ENCODE measurements around the gene TRMT61A. TPM values are rescaled to one million over a fixed set of nuclear protein-coding genes. Genes with fewer than 3 reads are reported as not detected.
A peak's percentile ranks its signal among the peaks of the same experiment; 100 is the strongest.

TRMT61A gene
- polyA plus RNA-seq, 1 donor, result 8.5 TPM

DNA sequence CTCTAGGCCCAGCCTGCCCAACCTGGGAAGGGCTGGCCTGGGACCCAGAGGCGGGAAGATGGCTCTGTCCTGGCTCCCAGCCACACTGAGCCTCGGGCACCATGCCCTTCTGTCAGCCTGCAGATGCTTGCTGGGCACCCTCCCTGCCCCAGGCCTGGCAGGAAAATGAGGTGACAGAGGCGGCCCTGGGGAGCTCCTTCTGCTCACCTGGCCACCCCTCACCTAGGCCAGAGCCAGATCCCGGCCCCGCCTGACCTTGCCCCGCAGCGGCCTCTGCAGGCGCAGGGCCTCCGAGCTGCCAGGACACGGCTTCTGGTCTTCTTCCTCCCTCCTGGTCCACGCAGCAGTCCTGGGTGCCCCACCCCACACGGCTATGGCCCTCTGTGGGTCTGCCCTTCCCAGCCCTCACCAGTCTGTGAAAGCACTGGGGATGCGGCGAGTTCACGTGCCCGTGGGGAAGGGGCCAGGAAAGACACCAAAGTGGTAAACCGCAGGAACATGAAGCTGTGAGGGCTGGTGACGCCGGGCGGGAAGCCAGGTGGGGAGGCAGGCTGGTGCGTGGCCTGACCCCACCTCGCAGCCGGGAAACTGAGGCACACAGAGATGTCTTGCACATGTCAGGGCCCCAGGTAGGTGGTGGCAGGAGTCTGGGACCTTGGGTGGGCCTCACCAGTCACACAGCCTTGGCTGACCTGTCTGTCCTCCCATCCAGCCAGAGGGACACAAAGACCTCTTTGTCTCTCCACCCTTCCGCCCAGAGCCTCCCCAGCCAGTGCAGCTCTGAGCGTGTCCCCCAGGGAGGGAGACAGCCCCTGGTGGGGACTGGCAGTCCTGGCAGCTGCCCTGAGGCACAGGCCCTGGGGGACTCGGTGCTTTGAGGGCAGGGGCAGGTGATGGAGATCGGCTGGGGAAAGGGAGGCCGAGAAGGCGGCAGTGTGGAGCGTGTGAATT lies 20.6 kb downstream of the TRMT61A start:
- WGBS (ENCODE audit: insufficient coverage, low lambda C conversion rate), result 100% methylated on average over 2 of the region's 30 CpGs
- Histone ChIP-seq H3K36me3 (ENCODE audit: control insufficient read depth, insufficient read depth, low read length) (peaks cover under 1% of the 10 kb centered on the region), H3K4me3 (ENCODE audit: low read length) (no peak overlapping the region), H3K27ac (ENCODE audit: low read length) (no peak overlapping the region), H3K4me1 (ENCODE audit: control insufficient read depth, insufficient read depth, low read length) (peaks cover 13% of the 10 kb centered on the region), H3K27me3 (ENCODE audit: control insufficient read depth, insufficient read depth, low read length) (no peaks in the 10 kb centered on the region), H3K9me3 (ENCODE audit: control insufficient read depth, low read depth, low read length) (no peaks in the 10 kb centered on the region)
- no peak for DNase-seq

DNA sequence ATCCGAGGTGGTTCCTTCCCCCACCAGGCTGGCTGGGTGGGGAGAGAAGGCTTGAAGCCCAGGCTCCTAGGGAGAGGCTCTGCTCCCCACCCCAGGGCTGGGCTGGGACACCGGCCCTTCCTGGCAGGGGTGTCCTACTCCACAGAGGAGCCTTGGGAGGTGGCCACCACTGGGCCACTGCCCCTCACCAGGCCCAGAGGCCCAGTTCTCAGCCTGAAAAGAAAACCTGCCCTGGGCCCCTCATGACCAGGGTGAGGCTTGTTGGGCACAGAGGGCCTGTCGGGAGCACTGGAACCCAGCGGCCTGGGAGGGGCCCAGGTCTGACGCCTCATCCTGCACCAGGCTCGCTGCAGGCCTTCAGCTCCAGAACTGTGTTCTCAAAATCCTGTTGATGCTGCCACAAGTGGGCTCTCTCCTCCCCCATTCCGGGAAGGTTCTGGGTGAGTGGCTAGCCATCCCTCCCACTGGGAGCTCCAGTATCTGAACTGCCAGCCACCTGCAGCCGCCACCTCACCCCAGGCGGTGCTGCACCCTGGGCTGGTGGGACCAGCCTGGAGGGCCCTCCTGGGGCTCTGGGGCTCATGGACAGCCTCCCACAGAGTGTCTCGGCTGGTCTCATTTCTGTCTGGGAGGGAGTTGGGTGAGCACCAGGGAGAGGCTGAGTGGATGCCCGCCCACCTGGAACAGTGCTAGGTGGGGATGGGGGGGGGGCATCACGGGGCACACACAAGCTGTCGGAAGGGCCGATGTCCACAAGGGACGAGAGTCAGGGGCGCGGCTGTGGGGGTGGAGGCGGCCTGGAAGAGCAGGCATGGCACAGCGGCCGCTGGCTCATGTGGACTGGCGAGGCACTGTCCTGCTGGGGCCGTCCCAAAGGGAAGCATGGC lies 21.7 kb downstream of the TRMT61A start:
- Histone ChIP-seq H3K4me3 (ENCODE audit: low read length) (no peak overlapping the region), H3K9me3 (ENCODE audit: control insufficient read depth, low read depth, low read length) (no peaks in the 10 kb centered on the region), H3K27ac (ENCODE audit: low read length) (no peak overlapping the region), H3K4me1 (ENCODE audit: control insufficient read depth, insufficient read depth, low read length) (peaks cover 10% of the 10 kb centered on the region), H3K27me3 (ENCODE audit: control insufficient read depth, insufficient read depth, low read length) (no peaks in the 10 kb centered on the region), H3K36me3 (ENCODE audit: control insufficient read depth, insufficient read depth, low read length) (peaks cover 2% of the 10 kb centered on the region)
- WGBS (ENCODE audit: insufficient coverage, low lambda C conversion rate), result no CpG with 5 or more reads among the region's 22 CpGs
- no peak for DNase-seq

DNA sequence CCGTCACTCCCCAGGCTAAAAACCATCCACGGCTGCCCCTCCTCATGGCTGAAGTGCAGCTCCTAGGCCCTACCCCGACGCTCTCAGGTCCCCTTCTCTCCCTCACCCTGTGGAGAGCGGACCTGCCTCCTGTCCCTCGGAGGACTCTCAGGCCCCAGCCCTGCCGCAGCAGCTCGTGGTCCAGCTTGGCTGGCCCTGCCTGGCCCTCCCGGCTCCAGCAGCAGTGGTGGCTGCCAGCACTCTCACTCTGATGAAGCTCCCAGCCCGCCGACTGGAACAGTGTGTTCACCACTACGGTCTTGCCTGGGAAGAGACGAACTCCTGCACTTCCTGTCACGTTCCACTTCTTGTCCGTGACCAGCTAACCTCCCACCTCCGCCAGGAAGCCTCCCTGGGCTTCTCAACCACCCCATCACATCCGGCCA lies 22.4 kb downstream of the TRMT61A start:
- Histone ChIP-seq H3K36me3 (ENCODE audit: control insufficient read depth, insufficient read depth, low read length) (peaks cover 2% of the 10 kb centered on the region), H3K4me1 (ENCODE audit: control insufficient read depth, insufficient read depth, low read length) (peaks cover 10% of the 10 kb centered on the region), H3K4me3 (ENCODE audit: low read length) (no peak overlapping the region), H3K9me3 (ENCODE audit: control insufficient read depth, low read depth, low read length) (no peaks in the 10 kb centered on the region), H3K27ac (ENCODE audit: low read length) (peak overlapping the region; percentile 54), H3K27me3 (ENCODE audit: control insufficient read depth, insufficient read depth, low read length) (no peaks in the 10 kb centered on the region)
- DNase-seq, result no peak
- 93% methylated on average over 5 of the region's 17 CpGs for WGBS (ENCODE audit: insufficient coverage, low lambda C conversion rate)

DNA sequence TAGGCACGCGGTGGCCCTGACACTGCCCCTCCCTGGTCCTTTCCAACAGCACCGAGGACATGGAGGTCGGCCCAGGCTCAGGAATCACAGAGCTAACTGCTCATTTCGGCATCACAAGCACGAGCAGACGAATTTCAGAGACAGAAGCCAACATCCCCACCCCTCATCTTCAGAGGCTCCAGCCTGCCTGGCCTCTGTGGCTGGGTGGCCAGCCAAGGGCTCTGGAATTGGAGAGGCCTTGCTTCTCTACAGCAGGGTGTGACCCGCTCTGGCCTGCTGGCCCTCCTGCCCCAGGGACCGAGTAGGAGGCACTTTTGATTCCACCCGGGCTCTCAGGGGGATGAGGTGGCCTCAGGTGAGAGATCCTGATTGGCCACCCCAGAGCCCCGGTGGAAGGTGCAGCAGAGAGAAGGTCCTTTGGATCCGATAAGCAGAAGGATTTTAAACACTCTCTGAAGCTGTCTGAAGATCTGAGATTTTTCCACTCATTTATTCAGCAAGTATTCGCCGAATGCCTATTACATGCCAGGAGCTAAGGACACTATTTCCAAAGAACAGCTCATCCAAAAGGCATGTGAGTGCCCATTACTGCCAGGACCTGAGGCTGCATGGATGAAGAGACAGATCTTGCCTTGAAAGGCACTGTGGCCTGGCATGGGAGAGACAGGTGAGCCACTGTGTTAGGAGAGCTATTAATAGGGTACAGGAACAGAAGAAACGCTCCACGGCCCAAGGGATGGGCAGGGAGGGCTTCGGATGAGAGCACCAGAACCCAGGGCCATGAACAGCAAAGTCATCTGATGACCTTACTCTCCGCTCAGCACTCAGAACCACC lies 23.2 kb downstream of the TRMT61A start:
- no peak overlapping the region for H3K4me3 ChIP-seq (ENCODE audit: low read length)
- no CpG with 5 or more reads among the region's 18 CpGs for WGBS (ENCODE audit: insufficient coverage, low lambda C conversion rate)

DNA sequence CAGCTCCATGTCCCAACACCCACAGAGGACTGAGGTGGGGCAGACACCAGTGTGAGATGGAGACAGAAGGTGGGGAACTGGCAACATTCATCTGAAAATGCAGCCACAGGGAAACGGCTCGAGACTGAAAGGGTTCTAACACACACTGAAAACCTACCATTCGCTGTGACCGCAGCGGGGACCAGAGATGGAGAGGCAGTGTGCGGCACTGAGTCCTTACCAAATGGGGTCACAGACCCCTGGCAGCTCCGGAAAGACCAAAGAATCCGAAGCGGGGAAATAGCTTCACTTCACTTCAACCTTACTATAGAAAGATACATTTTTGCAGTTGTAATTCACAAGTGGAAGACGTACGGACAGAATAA lies 23.8 kb downstream of the TRMT61A start:
- Histone ChIP-seq H3K4me3 (ENCODE audit: low read length) (no peak overlapping the region), H3K27ac (ENCODE audit: low read length) (peak overlapping the region; percentile 16), H3K9me3 (ENCODE audit: control insufficient read depth, low read depth, low read length) (no peaks in the 10 kb centered on the region), H3K4me1 (ENCODE audit: control insufficient read depth, insufficient read depth, low read length) (peaks cover 10% of the 10 kb centered on the region), H3K36me3 (ENCODE audit: control insufficient read depth, insufficient read depth, low read length) (peaks cover 2% of the 10 kb centered on the region), H3K27me3 (ENCODE audit: control insufficient read depth, insufficient read depth, low read length) (no peaks in the 10 kb centered on the region)
- no peak for DNase-seq
- WGBS (ENCODE audit: insufficient coverage, low lambda C conversion rate), result 100% methylated on average over 1 of the region's 11 CpGs

More for the DNA sequence above, 23.2 kb downstream of the TRMT61A start:
- peak overlapping the region; percentile 54 for H3K27ac ChIP-seq (ENCODE audit: low read length)
- H3K4me1 ChIP-seq (ENCODE audit: control insufficient read depth, insufficient read depth, low read length), result peaks cover 10% of the 10 kb centered on the region
- peaks cover 2% of the 10 kb centered on the region for H3K36me3 ChIP-seq (ENCODE audit: control insufficient read depth, insufficient read depth, low read length)
- no peak for DNase-seq
- no peaks in the 10 kb centered on the region for H3K27me3 ChIP-seq (ENCODE audit: control insufficient read depth, insufficient read depth, low read length)
- H3K9me3 ChIP-seq (ENCODE audit: control insufficient read depth, low read depth, low read length), result no peaks in the 10 kb centered on the region

DNA sequence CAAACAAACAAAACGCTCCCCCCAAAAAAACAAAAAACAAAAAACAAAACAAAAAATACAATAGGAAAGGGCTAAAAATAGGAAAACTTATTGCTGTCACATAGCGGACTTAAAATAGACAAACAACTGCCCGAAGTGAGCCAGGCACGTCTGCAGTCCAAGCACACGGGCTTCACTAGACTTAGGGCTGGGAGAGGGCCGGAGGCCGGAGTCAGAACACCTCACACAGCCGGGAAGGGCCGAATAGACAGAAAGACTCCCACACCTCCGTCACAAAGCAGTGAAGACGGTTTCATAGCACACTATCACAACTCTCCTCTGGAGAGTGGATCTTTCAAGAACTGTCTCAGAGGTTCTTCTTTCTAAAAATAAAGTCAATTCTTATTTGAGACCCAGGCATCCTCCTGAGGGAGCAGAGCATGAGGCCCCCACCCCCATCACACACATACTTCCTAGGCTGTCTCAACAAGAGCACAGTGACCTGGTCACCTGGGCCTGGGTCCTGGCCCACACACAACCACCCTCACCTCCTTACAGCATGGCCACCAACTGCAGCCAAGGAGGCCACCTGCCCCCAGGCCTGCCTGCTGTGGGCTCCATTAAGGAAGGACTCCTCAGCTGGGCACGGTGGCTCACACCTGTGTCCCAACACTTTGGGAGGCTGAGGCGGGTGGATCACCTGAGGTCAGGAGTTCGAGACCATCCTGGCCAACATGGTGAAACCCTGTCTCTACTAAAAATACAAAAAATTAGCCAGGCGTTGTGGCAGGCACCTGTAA lies 26.8 kb downstream of the TRMT61A start:
- no peaks in the 10 kb centered on the region for H3K9me3 ChIP-seq (ENCODE audit: control insufficient read depth, low read depth, low read length)
- no peak overlapping the region for H3K27ac ChIP-seq (ENCODE audit: low read length)
- DNase-seq, result no peak
- WGBS (ENCODE audit: insufficient coverage, low lambda C conversion rate), result no CpG with 5 or more reads among the region's 15 CpGs
- no peaks in the 10 kb centered on the region for H3K27me3 ChIP-seq (ENCODE audit: control insufficient read depth, insufficient read depth, low read length)
- peaks cover 8% of the 10 kb centered on the region for H3K4me1 ChIP-seq (ENCODE audit: control insufficient read depth, insufficient read depth, low read length)
- no peak overlapping the region for H3K4me3 ChIP-seq (ENCODE audit: low read length)
- peaks cover 29% of the 10 kb centered on the region for H3K36me3 ChIP-seq (ENCODE audit: control insufficient read depth, insufficient read depth, low read length)

DNA sequence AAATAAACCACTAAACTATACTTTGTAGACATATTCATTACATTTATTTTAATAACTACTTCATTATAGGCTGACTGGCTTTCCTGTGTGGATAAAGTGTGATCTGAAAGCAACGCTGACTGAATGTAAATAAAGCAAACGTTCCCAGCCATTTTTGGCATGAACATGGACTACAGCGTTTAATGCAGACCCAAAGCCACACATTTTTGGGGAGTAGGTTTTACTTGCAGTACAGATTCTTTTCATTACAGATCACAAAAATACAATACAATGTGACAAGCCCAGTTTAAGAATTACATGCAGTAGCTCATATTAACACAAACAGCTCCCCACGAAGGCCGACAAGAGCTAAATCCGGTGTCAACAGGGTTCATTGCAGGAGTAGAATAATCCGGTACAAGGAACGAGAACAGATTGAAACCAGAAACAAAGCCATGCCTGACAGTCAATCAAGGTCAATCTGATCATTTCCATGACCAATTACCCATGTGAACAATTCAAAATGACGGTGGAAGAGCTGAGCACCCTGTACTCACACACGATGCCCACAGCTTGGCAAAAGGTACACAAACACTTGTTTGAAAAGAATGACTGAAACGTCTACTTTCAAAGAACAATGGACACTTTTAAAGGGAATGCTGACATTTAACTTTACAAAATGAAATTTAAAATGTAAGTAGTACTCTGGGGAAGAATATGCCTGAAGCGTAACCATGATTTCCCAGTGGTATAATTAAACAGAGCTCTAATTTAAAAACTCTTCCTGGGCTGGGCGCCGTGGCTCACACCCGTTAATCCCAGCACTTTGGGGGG lies 28.2 kb downstream of the TRMT61A start:
- H3K4me3 ChIP-seq (ENCODE audit: low read length), result no peak overlapping the region
- H3K4me1 ChIP-seq (ENCODE audit: control insufficient read depth, insufficient read depth, low read length), result peaks cover 10% of the 10 kb centered on the region
- WGBS (ENCODE audit: insufficient coverage, low lambda C conversion rate), result 60% methylated on average over 1 of the region's 15 CpGs
- DNase-seq, result no peak
- H3K9me3 ChIP-seq (ENCODE audit: control insufficient read depth, low read depth, low read length), result no peaks in the 10 kb centered on the region
- H3K27me3 ChIP-seq (ENCODE audit: control insufficient read depth, insufficient read depth, low read length), result no peaks in the 10 kb centered on the region
- peaks cover 29% of the 10 kb centered on the region for H3K36me3 ChIP-seq (ENCODE audit: control insufficient read depth, insufficient read depth, low read length)
- no peak overlapping the region for H3K27ac ChIP-seq (ENCODE audit: low read length)

DNA sequence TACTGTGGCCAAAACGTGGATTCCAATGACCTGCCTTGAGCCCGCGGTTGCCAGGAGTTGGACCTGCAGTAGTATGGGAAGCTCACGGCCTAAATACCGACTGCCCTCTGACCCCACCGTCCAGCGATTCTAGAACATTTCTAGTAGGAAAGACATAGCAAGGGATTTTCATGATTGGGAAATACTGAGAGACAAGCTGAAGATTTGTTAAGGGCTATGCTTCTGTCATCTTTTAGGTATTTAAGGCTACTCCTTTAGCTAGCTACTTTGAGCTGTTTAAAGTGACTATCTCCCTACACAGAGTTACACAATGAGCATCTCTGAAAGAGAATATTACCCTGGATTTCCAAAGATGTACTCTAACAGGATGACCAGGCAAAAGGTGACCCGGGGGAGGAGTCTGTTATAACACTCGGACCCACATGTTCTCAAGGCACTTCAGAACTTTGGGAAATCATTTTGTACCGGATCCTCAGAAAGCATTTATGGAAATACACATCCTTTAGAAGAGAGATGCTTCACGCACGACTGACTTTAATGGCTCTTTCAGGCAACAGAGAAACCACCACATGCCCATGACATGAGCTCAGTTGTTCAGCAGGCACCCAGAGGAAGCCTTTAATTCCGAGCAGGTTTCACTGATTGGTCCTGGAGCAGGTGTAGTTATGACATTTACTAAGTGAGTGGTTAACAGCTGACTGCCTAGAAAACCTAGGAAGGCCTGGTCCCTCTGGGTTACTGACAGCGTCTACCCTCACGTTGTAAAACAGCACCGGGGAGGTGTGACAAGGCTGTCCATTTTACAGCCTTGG lies 29.3 kb downstream of the TRMT61A start:
- Histone ChIP-seq H3K36me3 (ENCODE audit: control insufficient read depth, insufficient read depth, low read length) (peaks cover 29% of the 10 kb centered on the region), H3K4me1 (ENCODE audit: control insufficient read depth, insufficient read depth, low read length) (peaks cover 10% of the 10 kb centered on the region), H3K9me3 (ENCODE audit: control insufficient read depth, low read depth, low read length) (no peaks in the 10 kb centered on the region), H3K27me3 (ENCODE audit: control insufficient read depth, insufficient read depth, low read length) (no peaks in the 10 kb centered on the region), H3K27ac (ENCODE audit: low read length) (no peak overlapping the region), H3K4me3 (ENCODE audit: low read length) (no peak overlapping the region)
- 100% methylated on average over 2 of the region's 16 CpGs for WGBS (ENCODE audit: insufficient coverage, low lambda C conversion rate)
- no peak for DNase-seq

Data from large intestine (tissue), 3 donors.